ENCODE data around the gene PDZD7.

DNA sequence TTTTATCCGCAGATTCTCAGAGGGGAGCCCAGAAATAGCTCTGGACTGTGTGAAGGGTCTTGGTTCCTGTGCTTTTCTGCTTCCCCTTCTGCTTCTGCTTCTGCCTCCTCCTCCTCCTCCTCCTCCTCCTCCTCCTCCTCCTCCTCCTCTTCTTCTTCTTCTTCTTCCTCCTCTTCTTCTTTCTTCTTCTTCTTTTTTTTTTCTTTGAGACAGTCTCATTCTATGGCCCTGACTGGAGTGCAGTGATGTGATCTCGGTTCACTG is 11.6 kb downstream of the PDZD7 start:
- TF ChIP-seq, protein P1, sequence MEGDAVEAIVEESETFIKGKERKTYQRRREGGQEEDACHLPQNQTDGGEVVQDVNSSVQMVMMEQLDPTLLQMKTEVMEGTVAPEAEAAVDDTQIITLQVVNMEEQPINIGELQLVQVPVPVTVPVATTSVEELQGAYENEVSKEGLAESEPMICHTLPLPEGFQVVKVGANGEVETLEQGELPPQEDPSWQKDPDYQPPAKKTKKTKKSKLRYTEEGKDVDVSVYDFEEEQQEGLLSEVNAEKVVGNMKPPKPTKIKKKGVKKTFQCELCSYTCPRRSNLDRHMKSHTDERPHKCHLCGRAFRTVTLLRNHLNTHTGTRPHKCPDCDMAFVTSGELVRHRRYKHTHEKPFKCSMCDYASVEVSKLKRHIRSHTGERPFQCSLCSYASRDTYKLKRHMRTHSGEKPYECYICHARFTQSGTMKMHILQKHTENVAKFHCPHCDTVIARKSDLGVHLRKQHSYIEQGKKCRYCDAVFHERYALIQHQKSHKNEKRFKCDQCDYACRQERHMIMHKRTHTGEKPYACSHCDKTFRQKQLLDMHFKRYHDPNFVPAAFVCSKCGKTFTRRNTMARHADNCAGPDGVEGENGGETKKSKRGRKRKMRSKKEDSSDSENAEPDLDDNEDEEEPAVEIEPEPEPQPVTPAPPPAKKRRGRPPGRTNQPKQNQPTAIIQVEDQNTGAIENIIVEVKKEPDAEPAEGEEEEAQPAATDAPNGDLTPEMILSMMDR (IDR thresholded peaks at IDR 0.05 in 8 of 11, conservative IDR thresholded peaks at IDR 0.05 in 3 of 11), result no peak
- TF ChIP-seq POLR2A (IDR thresholded peaks at IDR 0.05) (no peak), POLR2AphosphoS5 (IDR thresholded peaks at IDR 0.05) (no peak)

All from spleen (tissue), 7 donors.